AG09319 (cell line): ENCODE data around the gene MCEMP1.
"Not testable (repeated sequence)": the region's sequence is repeated elsewhere in the genome, so short reads cannot be mapped to it uniquely, and the experiment has no call there.

Experiments used
- DNase-seq: peaks from one replicate; pipeline ENCODE4 v3.0.0-alpha.2; 2010; ENCODE audit warnings: low read depth; ENCODE audit errors: extremely low read depth
- TF ChIP-seq, protein P1 (sequence below): IDR thresholded peaks from 2 replicates; pipeline ENCODE4 v1.5.1; 2011; ENCODE audit warnings: low read depth, mild to moderate bottlenecking, inconsistent platforms, low read length, moderate library complexity

The MCEMP1 gene

DNA sequence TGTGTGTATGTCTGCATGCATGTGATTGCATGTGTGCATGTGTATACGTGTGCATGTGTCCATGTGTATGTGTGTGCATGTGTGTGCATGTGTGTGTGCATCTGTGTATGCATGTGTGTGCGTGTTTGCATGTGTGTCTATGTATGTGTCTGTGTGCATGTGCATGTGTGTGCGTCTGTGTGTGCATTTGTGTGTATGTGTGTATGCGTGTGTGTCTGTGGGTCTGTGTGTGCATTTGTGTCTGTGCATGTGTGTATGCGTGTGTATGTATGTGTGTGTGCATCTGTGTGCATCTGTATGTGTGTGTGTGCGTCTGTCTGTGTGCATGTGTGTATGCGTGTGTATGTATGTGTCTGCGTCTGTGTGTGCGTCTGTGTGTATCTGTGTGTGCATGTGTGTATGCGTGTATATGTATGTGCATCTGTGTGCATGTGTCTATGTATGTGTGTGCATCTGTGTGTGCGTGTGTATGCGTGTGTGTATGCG lies 37.0 kb upstream of the MCEMP1 start:
- no peak for DNase-seq
- TF ChIP-seq, protein P1, sequence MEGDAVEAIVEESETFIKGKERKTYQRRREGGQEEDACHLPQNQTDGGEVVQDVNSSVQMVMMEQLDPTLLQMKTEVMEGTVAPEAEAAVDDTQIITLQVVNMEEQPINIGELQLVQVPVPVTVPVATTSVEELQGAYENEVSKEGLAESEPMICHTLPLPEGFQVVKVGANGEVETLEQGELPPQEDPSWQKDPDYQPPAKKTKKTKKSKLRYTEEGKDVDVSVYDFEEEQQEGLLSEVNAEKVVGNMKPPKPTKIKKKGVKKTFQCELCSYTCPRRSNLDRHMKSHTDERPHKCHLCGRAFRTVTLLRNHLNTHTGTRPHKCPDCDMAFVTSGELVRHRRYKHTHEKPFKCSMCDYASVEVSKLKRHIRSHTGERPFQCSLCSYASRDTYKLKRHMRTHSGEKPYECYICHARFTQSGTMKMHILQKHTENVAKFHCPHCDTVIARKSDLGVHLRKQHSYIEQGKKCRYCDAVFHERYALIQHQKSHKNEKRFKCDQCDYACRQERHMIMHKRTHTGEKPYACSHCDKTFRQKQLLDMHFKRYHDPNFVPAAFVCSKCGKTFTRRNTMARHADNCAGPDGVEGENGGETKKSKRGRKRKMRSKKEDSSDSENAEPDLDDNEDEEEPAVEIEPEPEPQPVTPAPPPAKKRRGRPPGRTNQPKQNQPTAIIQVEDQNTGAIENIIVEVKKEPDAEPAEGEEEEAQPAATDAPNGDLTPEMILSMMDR, result no peak

DNA sequence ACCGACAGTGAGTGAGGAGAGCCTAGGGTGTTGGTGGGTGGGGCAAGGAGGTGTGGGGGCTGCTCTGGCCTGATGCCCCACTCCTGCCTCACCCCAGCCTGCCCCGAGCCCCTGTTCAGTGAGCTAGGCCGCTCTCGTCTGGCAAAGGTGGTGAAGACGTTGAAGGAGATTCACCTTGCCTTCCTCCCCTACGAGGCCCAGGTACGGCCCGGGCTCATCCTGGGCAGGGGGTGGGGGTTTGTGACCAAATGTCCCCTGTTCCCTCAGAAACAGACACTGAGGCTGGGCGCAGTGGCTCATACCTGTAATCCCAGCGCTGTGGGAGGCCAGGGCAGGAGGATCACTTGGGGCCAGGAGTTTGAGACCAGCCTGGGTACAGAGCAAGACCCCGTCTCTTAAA lies 36.1 kb upstream of the MCEMP1 start:
- DNase-seq, result no peak
- TF ChIP-seq, protein P1, result no peak

DNA sequence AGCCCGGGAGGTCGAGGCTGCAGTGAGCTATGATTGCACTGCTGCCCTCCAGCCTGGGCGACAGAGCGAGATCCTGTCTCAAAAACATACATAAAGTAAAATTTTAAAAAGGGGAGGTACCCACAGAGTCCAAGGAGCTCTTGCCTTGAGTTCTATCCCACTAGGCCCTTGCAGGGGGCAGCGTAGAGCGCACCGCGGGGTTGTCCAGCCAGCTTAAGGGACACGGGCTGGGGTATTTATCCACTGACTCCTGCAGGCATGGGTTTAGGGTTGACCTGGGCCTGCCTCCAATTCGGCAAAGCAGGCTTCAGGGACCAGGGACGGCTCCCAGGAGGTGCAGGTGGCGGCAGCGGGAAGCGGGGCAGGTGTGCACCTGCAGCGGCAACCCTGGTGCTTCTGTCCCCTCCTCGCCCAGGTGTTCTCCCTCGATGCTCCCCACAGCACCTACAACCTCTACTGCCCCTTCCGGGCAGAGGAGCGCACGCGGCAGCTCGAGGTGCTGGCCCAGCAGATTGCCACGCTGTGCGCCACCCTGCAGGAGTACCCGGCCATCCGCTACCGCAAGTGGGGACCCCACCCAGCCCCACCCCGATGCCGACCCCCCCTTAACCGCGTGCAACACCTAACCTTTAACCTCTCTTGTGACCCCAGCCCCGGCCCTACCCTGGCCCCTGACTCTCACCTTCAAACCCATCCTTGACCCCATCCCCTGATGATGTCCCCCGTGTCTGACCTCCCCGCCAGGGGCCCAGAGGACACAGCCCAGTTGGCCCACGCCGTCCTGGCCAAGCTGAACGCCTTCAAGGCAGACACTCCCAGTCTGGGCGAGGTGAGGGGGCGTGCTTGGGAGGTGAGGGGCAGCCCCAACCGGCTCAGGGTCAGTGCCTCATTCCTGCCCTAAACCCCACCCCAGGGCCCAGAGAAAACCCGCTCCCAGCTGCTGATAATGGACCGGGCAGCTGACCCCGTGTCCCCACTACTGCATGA lies 35.3 kb upstream of the MCEMP1 start:
- TF ChIP-seq, protein P1, result no peak
- no peak for DNase-seq

DNA sequence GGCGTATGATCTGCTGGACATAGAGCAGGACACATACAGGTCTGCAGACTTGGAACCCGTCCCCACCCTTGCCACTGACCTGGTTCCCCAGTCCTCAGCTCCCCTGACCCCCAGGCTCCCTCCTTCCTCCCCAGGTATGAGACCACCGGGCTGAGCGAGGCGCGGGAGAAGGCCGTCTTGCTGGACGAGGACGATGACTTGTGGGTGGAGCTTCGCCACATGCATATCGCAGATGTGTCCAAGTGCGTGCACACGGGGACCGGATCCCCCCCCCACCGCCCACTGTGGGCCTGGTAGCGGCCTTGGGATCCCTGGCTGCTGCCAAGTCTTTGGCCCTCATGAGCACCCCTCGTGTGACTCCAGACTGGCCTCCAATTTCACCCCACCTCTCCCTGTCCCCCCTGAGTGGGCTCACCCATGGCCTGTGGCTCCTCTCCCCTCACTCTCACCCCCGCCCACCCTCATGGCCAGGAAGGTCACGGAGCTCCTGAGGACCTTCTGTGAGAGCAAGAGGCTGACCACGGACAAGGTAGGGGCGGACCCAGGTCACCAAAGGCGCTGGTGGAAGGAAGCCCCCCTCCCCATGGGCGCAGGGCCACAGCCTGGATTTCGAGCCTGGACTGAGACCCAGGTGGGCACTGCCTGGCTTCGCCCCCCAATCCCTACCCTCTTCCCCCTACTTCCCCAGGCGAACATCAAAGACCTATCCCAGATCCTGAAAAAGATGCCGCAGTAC lies 34.4 kb upstream of the MCEMP1 start:
- no peak for DNase-seq
- TF ChIP-seq, protein P1, result no peak

DNA sequence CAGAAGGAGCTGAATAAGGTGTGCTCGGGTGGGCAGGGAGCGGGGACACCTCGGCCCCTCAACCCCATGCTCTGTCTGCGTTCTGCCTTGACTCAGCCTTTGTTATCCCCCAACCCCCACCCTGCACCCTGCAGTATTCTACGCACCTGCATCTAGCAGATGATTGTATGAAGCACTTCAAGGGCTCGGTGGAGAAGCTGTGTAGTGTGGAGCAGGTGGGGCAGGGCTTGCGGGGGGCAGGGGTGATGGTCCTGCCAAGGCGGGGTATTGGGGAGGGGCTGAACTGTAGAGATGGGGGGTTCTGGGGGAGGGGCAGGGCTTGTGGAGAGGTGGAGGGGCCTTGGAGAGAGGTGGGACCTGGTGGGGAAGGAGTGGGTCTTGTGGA lies 33.9 kb upstream of the MCEMP1 start:
- DNase-seq, result no peak
- TF ChIP-seq, protein P1, result no peak

DNA sequence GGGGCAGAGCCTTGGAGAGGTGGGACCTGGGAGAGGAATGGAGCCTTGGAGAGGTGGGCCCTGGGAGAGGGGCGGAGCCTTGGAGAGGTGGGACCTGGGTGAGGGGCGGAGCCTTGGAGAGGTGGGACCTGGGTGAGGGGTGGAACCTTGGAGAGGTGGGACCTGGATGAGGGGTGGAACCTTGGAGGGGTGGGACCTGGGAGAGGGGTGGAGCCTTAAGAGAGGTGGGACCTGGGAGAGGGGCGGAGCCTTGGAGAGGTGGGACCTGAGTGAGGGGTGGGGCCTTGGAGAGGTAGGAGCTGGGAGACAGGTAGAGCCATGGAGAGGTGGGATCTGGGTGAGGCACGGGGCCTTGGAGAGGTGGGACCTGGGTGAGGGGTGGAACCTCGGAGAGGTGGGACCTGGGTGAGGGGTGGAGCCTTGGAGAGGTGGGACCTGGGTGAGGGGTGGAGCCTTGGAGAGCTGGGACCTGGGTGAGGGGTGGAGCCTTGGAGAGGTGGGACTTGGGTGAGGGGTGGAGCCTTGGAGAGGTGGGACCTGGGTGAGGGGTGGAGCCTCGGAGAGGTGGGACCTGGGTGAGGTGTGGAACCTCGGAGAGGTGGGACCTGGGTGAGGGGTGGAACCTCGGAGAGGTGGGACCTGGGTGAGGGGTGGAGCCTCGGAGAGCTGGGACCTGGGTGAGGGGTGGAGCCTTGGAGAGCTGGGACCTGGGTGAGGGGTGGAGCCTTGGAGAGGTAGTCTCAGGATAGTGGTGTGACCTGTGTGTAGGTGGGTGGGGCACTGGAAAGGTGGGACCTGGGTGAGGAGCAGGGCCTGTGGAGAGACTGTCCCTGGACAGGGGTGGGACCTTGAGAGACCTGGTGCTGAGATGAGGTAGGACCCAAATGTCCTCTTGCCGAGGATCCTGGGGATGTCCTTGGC lies 33.0 kb upstream of the MCEMP1 start:
- DNase-seq, result not testable (repeated sequence)

DNA sequence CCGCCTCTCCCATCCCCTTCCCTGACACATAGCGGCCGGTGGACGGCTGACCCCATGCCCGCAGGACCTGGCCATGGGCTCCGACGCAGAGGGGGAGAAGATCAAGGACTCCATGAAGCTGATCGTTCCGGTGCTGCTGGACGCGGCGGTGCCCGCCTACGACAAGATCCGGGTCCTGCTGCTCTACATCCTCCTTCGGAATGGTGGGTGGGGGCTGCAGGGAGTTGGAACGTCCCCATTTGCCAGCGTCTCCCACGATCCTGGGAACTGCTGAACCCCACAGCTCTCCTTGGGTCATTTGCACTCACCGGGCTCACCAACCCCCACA lies 32.4 kb upstream of the MCEMP1 start:
- TF ChIP-seq, protein P1, result no peak
- DNase-seq, result no peak
